HepG2 (cell line): ENCODE measurements around the gene TBL2. TPM values are rescaled to one million over a fixed set of nuclear protein-coding genes. Genes with fewer than 3 reads are reported as not detected.

Source experiments
- ATAD3A ChIP-seq: sonication (generic); formaldehyde crosslinking; IDR thresholded peaks from 2 replicates; pipeline ENCODE4 v1.4.0; 2020; ENCODE audit warnings: missing genetic modification reagents
- BATF2 ChIP-seq: sonication (generic); formaldehyde crosslinking; IDR thresholded peaks from 2 replicates; pipeline ENCODE4 v1.8.0; 2022; ENCODE audit warnings: mild to moderate bottlenecking, missing genetic modification reagents, moderate library complexity
- EEA1 ChIP-seq: sonication (generic); formaldehyde crosslinking; IDR thresholded peaks from 2 replicates; pipeline ENCODE4 v1.5.1; 2020; ENCODE audit warnings: mild to moderate bottlenecking, missing genetic modification reagents, borderline replicate concordance
- LCORL ChIP-seq, 2 experiments: fragments of 450-650 bp in 1 of 2; sonication (generic) in 1 of 2; formaldehyde crosslinking in 1 of 2; IDR thresholded peaks; 2 replicates each; pipeline versions ENCODE4 v1.5.0 to v1.6.1; 2017 to 2020; ENCODE audit warnings: antibody characterized with exemption in 1 of 2, missing genetic modification reagents in 1 of 2
- MXD4 ChIP-seq: IDR thresholded peaks from 2 replicates; pipeline ENCODE4 v1.6.1; 2016; ENCODE audit warnings: mild to moderate bottlenecking, missing biosample characterization, missing genetic modification reagents
- NFATC3 ChIP-seq: sonication (generic); formaldehyde crosslinking; IDR thresholded peaks from 2 replicates; pipeline ENCODE4 v1.5.1; 2020; ENCODE audit warnings: mild to moderate bottlenecking, missing genetic modification reagents
- RBAK ChIP-seq: sonication (generic); formaldehyde crosslinking; IDR thresholded peaks from 2 replicates; pipeline ENCODE4 v1.5.1; 2020; ENCODE audit warnings: mild to moderate bottlenecking, missing genetic modification reagents
- SAP130 ChIP-seq: IDR thresholded peaks from 2 replicates; pipeline ENCODE4 v1.6.1; 2016; ENCODE audit warnings: low read depth
- SATB2 ChIP-seq: sonication (generic); formaldehyde crosslinking; IDR thresholded peaks from 2 replicates; pipeline ENCODE4 v1.5.0; 2020; ENCODE audit warnings: missing genetic modification reagents
- SOX5 ChIP-seq: IDR thresholded peaks from 2 replicates; pipeline ENCODE4 v1.6.1; 2016; ENCODE audit warnings: borderline replicate concordance
- ZNF138 ChIP-seq: sonication (generic); formaldehyde crosslinking; IDR thresholded peaks from 2 replicates; pipeline ENCODE4 v1.5.0; 2020; ENCODE audit warnings: mild to moderate bottlenecking, low read depth, missing genetic modification reagents
- ZNF317 ChIP-seq: sonication (generic); formaldehyde crosslinking; IDR thresholded peaks from 2 replicates; pipeline ENCODE4 v1.5.0; 2020; ENCODE audit warnings: mild to moderate bottlenecking, missing genetic modification reagents
- ZNF484 ChIP-seq: sonication (generic); formaldehyde crosslinking; IDR thresholded peaks from 2 replicates; pipeline ENCODE4 v1.5.1; 2020; ENCODE audit warnings: mild to moderate bottlenecking, low read depth, missing genetic modification reagents, borderline replicate concordance
- ZNF556 ChIP-seq: sonication (generic); formaldehyde crosslinking; IDR thresholded peaks from 2 replicates; pipeline ENCODE4 v1.4.0; 2020; ENCODE audit warnings: mild to moderate bottlenecking, missing genetic modification reagents, borderline replicate concordance
- ZNF782 ChIP-seq: sonication (generic); formaldehyde crosslinking; IDR thresholded peaks from 2 replicates; pipeline ENCODE4 v1.4.0; 2020; ENCODE audit warnings: missing genetic modification reagents, mild to moderate bottlenecking, borderline replicate concordance
- ZNF792 ChIP-seq: IDR thresholded peaks from 2 replicates; pipeline ENCODE4 v1.6.1; 2016
- polyA plus RNA-seq, 8 experiments: library from polyadenylated mRNA; depleted of rRNA in 3 of 8; stranded (reverse) in 7 of 8; unstranded in 1 of 8; fragments of >200 nt; fragmentation: Illumina TruSeq in 4 of 8; extraction: Trizol in 4 of 8; gene quantifications; 2 replicates each; pipeline versions ENCODE4 v1.2.1 to v1.2.3, GENCODE V29; 2011 to 2016; ENCODE audit warnings: low read depth in 4 of 8, missing spikeins in 1 of 8, mixed read lengths in 1 of 8; ENCODE audit not compliant: insufficient read depth in 1 of 8
- total RNA-seq, 5 experiments: library from RNA; depleted of rRNA; stranded (reverse); fragments of >200 nt; fragmentation: Illumina TruSeq; extraction: Trizol; gene quantifications; 2 replicates each; pipeline ENCODE4 v1.2.3, GENCODE V29; 2016; ENCODE audit warnings: low read depth in 1 of 5
- TF ChIP-seq, protein P1 (sequence below): IDR thresholded peaks from 2 replicates; pipeline ENCODE4 v1.4.0; 2020; ENCODE audit warnings: mild to moderate bottlenecking, missing genetic modification reagents
- TF ChIP-seq, protein P2 (sequence below): sonication (generic); formaldehyde crosslinking; IDR thresholded peaks from 2 replicates; pipeline ENCODE4 v1.5.0; 2020; ENCODE audit warnings: missing genetic modification reagents
- TF ChIP-seq, protein P3 (sequence below): sonication (generic); formaldehyde crosslinking; IDR thresholded peaks from 2 replicates; pipeline ENCODE4 v1.4.0; 2020; ENCODE audit warnings: mild to moderate bottlenecking, missing genetic modification reagents
- TF ChIP-seq, protein P4 (sequence below): sonication (generic); formaldehyde crosslinking; IDR thresholded peaks from 2 replicates; pipeline ENCODE4 v1.8.0; 2022; ENCODE audit warnings: mild to moderate bottlenecking, missing genetic modification reagents, borderline replicate concordance

Gene TBL2
- total and polyA plus RNA-seq, 2 of the 13 experiments (the other 11 are each of a cell fraction or from before 2014, with no cell fraction given): 43.4 to 47.2 TPM

GRCh38 chr7:73578342-73579128, at the start of gene TBL2 (continued):
- TF ChIP-seq, protein P1, sequence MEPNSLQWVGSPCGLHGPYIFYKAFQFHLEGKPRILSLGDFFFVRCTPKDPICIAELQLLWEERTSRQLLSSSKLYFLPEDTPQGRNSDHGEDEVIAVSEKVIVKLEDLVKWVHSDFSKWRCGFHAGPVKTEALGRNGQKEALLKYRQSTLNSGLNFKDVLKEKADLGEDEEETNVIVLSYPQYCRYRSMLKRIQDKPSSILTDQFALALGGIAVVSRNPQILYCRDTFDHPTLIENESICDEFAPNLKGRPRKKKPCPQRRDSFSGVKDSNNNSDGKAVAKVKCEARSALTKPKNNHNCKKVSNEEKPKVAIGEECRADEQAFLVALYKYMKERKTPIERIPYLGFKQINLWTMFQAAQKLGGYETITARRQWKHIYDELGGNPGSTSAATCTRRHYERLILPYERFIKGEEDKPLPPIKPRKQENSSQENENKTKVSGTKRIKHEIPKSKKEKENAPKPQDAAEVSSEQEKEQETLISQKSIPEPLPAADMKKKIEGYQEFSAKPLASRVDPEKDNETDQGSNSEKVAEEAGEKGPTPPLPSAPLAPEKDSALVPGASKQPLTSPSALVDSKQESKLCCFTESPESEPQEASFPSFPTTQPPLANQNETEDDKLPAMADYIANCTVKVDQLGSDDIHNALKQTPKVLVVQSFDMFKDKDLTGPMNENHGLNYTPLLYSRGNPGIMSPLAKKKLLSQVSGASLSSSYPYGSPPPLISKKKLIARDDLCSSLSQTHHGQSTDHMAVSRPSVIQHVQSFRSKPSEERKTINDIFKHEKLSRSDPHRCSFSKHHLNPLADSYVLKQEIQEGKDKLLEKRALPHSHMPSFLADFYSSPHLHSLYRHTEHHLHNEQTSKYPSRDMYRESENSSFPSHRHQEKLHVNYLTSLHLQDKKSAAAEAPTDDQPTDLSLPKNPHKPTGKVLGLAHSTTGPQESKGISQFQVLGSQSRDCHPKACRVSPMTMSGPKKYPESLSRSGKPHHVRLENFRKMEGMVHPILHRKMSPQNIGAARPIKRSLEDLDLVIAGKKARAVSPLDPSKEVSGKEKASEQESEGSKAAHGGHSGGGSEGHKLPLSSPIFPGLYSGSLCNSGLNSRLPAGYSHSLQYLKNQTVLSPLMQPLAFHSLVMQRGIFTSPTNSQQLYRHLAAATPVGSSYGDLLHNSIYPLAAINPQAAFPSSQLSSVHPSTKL (CRISPR knock-in tag): no peak
- peak; percentile 37; the same call in 1 of the 2 replicates for TF ChIP-seq MXD4
- no peak for TF ChIP-seq ZNF792 (CRISPR knock-in tag)
- 0 out of 2 replicates have a peak, but pooled peaks have one; percentile 16 for TF ChIP-seq SOX5 (CRISPR knock-in tag)
- TF ChIP-seq, protein P2, sequence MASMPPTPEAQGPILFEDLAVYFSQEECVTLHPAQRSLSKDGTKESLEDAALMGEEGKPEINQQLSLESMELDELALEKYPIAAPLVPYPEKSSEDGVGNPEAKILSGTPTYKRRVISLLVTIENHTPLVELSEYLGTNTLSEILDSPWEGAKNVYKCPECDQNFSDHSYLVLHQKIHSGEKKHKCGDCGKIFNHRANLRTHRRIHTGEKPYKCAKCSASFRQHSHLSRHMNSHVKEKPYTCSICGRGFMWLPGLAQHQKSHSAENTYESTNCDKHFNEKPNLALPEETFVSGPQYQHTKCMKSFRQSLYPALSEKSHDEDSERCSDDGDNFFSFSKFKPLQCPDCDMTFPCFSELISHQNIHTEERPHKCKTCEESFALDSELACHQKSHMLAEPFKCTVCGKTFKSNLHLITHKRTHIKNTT (CRISPR knock-in tag): no peak
- no peak; the same call in 1 of the 2 replicates for TF ChIP-seq BATF2 (CRISPR knock-in tag)
- TF ChIP-seq, protein P3, sequence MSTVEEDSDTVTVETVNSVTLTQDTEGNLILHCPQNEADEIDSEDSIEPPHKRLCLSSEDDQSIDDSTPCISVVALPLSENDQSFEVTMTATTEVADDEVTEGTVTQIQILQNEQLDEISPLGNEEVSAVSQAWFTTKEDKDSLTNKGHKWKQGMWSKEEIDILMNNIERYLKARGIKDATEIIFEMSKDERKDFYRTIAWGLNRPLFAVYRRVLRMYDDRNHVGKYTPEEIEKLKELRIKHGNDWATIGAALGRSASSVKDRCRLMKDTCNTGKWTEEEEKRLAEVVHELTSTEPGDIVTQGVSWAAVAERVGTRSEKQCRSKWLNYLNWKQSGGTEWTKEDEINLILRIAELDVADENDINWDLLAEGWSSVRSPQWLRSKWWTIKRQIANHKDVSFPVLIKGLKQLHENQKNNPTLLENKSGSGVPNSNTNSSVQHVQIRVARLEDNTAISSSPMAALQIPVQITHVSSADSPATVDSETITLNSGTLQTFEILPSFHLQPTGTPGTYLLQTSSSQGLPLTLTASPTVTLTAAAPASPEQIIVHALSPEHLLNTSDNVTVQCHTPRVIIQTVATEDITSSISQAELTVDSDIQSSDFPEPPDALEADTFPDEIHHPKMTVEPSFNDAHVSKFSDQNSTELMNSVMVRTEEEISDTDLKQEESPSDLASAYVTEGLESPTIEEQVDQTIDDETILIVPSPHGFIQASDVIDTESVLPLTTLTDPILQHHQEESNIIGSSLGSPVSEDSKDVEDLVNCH (CRISPR knock-in tag): no peak
- 0 out of 2 replicates have a peak, but pooled peaks have one; percentile 23 for TF ChIP-seq EEA1 (CRISPR knock-in tag)
- TF ChIP-seq NFATC3 (CRISPR knock-in tag): no peak
- TF ChIP-seq, protein P4, sequence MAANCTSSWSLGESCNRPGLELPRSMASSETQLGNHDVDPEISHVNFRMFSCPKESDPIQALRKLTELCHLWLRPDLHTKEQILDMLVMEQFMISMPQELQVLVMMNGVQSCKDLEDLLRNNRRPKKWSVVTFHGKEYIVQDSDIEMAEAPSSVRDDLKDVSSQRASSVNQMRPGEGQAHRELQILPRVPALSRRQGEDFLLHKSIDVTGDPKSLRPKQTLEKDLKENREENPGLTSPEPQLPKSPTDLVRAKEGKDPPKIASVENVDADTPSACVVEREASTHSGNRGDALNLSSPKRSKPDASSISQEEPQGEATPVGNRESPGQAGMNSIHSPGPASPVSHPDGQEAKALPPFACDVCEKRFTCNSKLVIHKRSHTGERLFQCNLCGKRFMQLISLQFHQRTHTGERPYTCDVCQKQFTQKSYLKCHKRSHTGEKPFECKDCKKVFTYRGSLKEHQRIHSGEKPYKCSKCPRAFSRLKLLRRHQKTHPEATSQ (CRISPR knock-in tag): no peak
- TF ChIP-seq ZNF138 (CRISPR knock-in tag): no peak
- TF ChIP-seq ZNF556 (CRISPR knock-in tag): peak; percentile 59; the same call in 1 of the 2 replicates
- TF ChIP-seq ZNF317 (CRISPR knock-in tag): no peak
- peak; percentile 74; the same call in 1 of the 2 replicates for TF ChIP-seq SAP130 (CRISPR knock-in tag)
- TF ChIP-seq RBAK (CRISPR knock-in tag): no peak
- TF ChIP-seq ZNF484 (CRISPR knock-in tag): no peak
- TF ChIP-seq ATAD3A (CRISPR knock-in tag): no peak
- no peak for TF ChIP-seq SATB2 (CRISPR knock-in tag)
- no peak for TF ChIP-seq LCORL (IDR thresholded peaks at IDR 0.05)
- TF ChIP-seq LCORL (CRISPR knock-in tag; IDR thresholded peaks at IDR 0.05): no peak; the same call in 1 of the 2 replicates
- TF ChIP-seq ZNF782 (CRISPR knock-in tag): no peak
